H1 (cell line): ENCODE results near the gene PSORS1C1. TPM values are rescaled to one million over a fixed set of nuclear protein-coding genes. Genes with fewer than 3 reads are reported as not detected.

Source experiments
- CTCF ChIA-PET: fragments of 300-600 bp; sonication (Branson Sonifier 250); formaldehyde crosslinking; loops from one replicate; lab custom pipeline; 2021; ENCODE audit not compliant: partially characterized antibody; lab: Charles Lee
- POLR2A ChIA-PET: fragments of 300-600 bp; sonication (Branson Sonifier 250); formaldehyde crosslinking; loops from one replicate; lab custom pipeline; 2021; ENCODE audit warnings: inconsistent platforms; ENCODE audit not compliant: partially characterized antibody; lab: Charles Lee
- DNase-seq, 2 experiments: peaks; one replicate each; pipeline versions ENCODE4 v3.0.0 to v3.0.0-alpha.2; 2010 to 2022; ENCODE audit warnings: low spot score in 2 of 2, low read depth in 1 of 2, mixed read lengths in 1 of 2
- FAIRE-seq: peaks from 2 replicates; lab custom pipeline; 2011; peaks lifted over from hg19 to GRCh38; lab: Jason Lieb, UNC
- H2AFZ ChIP-seq: 2 replicates; pipeline ENCODE4 v1.8.1; 2012; ENCODE audit warnings: low read length, inconsistent platforms
- H2AK5ac ChIP-seq: 2 replicates; pipeline ENCODE4 v1.6.1; 2013; ENCODE audit warnings: low read depth, low read length
- H2BK120ac ChIP-seq: replicated peaks from 2 replicates; pipeline ENCODE3; 2013; ENCODE audit warnings: low read depth, low read length, inconsistent platforms
- H2BK12ac ChIP-seq: 2 replicates; pipeline ENCODE4 v1.6.1; 2013; ENCODE audit warnings: low read depth, low read length
- H2BK15ac ChIP-seq: 2 replicates; pipeline ENCODE4 v1.6.1; 2013; ENCODE audit warnings: low read length
- H2BK20ac ChIP-seq: 2 replicates; pipeline ENCODE4 v1.6.1; 2013; ENCODE audit warnings: low read length
- H2BK5ac ChIP-seq: 2 replicates; pipeline ENCODE4 v1.6.1; 2013; ENCODE audit warnings: low read depth, low read length
- H3K14ac ChIP-seq: 2 replicates; pipeline ENCODE4 v1.6.1; 2013; ENCODE audit warnings: inconsistent platforms; ENCODE audit not compliant: insufficient read length
- H3K18ac ChIP-seq: 2 replicates; pipeline ENCODE4 v1.6.1; 2013; ENCODE audit warnings: low read length; ENCODE audit errors: extremely low read depth
- H3K23ac ChIP-seq: 2 replicates; pipeline ENCODE4 v1.6.1; 2013; ENCODE audit warnings: inconsistent platforms; ENCODE audit not compliant: insufficient read length
- H3K23me2 ChIP-seq: 2 replicates; pipeline ENCODE4 v1.6.1; 2013; ENCODE audit warnings: low read depth, low read length
- H3K27ac ChIP-seq: 2 replicates; pipeline ENCODE4 v1.6.1; 2011; ENCODE audit warnings: low read depth, low read length, inconsistent platforms
- H3K27me3 ChIP-seq, 4 experiments: replicated peaks in 1 of 4; 1 replicate in 1 of 4; 2 replicates in 3 of 4; pipeline versions ENCODE4 v1.6.1 to v1.8.1; 2011 to 2013; ENCODE audit warnings: low read length in 3 of 4, mild to moderate bottlenecking in 3 of 4, inconsistent platforms in 2 of 4, mixed read lengths in 2 of 4, moderate library complexity in 1 of 4; ENCODE audit not compliant: control insufficient read depth in 3 of 4, insufficient read depth in 3 of 4; ENCODE audit errors: extremely low read depth in 1 of 4
- H3K36me3 ChIP-seq, 4 experiments: 2 replicates each; pipeline versions ENCODE4 v1.6.1 to v1.8.1; 2011 to 2013; ENCODE audit warnings: mild to moderate bottlenecking in 4 of 4, low read length in 3 of 4, moderate library complexity in 2 of 4, control low read depth in 1 of 4, inconsistent platforms in 1 of 4; ENCODE audit not compliant: insufficient read depth in 4 of 4, control insufficient read depth in 2 of 4
- H3K4ac ChIP-seq: replicated peaks from 2 replicates; pipeline ENCODE3; 2013; ENCODE audit warnings: low read length, low read depth, mixed read lengths, inconsistent platforms; ENCODE audit not compliant: insufficient read length
- H3K4me1 ChIP-seq, 4 experiments: replicated peaks in 1 of 4; 1 replicate in 1 of 4; 2 replicates in 3 of 4; pipeline versions ENCODE4 v1.6.1 to v1.8.1; 2011 to 2013; ENCODE audit warnings: low read length in 3 of 4, inconsistent platforms in 2 of 4, mixed read lengths in 1 of 4; ENCODE audit not compliant: insufficient read depth in 4 of 4, control insufficient read depth in 3 of 4
- H3K4me2 ChIP-seq, 2 experiments: 2 replicates each; pipeline versions ENCODE4 v1.6.1 to v1.8.1; 2011 to 2013; ENCODE audit warnings: low read depth in 2 of 2, low read length in 2 of 2, control low read depth in 1 of 2, inconsistent platforms in 1 of 2, mild to moderate bottlenecking in 1 of 2; ENCODE audit not compliant: insufficient read depth in 1 of 2
- H3K4me3 ChIP-seq, 4 experiments: fragments of 200-600, 300-600 bp in 1 of 4; sonication (generic), shearing (Covaris generic), sonication (Bioruptor Twin) in 1 of 4; 2 replicates each; pipeline versions ENCODE4 v1.5.1 to v1.8.1; 2011 to 2016; ENCODE audit warnings: low read length in 4 of 4, low read depth in 3 of 4, control low read depth in 2 of 4, inconsistent platforms in 2 of 4, mild to moderate bottlenecking in 2 of 4, mixed read lengths in 1 of 4, moderate library complexity in 1 of 4; ENCODE audit not compliant: insufficient read depth in 2 of 4; ENCODE audit errors: extremely low read depth in 1 of 4
- H3K56ac ChIP-seq: replicated peaks from 2 replicates; pipeline ENCODE3; 2013; ENCODE audit warnings: low read depth, mild to moderate bottlenecking, mixed read lengths, low read length, inconsistent platforms; ENCODE audit not compliant: insufficient read length
- H3K79me1 ChIP-seq: 2 replicates; pipeline ENCODE4 v1.6.1; 2013; ENCODE audit warnings: low read depth, low read length, control low read depth
- H3K79me2 ChIP-seq, 2 experiments: 2 replicates each; pipeline versions ENCODE4 v1.6.1 to v1.8.1; 2012 to 2013; ENCODE audit warnings: low read length in 2 of 2, mild to moderate bottlenecking in 2 of 2, inconsistent platforms in 1 of 2; ENCODE audit not compliant: insufficient read depth in 2 of 2, control insufficient read depth in 1 of 2
- H3K9ac ChIP-seq, 4 experiments: replicated peaks in 1 of 4; 1 replicate in 1 of 4; 2 replicates in 3 of 4; pipeline versions ENCODE4 v1.6.1 to v1.8.1; 2011 to 2013; ENCODE audit warnings: low read depth in 3 of 4, low read length in 3 of 4, control low read depth in 2 of 4, mild to moderate bottlenecking in 2 of 4, moderate library complexity in 2 of 4, inconsistent platforms in 1 of 4; ENCODE audit errors: extremely low read depth in 1 of 4
- H3K9me3 ChIP-seq, 2 experiments: 2 replicates each; pipeline versions ENCODE4 v1.6.1 to v1.8.1; 2012 to 2013; ENCODE audit warnings: mild to moderate bottlenecking in 2 of 2, moderate library complexity in 2 of 2, control low read depth in 1 of 2, inconsistent platforms in 1 of 2, low read depth in 1 of 2, low read length in 1 of 2, mixed read lengths in 1 of 2; ENCODE audit not compliant: insufficient read depth in 2 of 2
- H4K20me1 ChIP-seq, 2 experiments: replicated peaks in 1 of 2; 2 replicates each; pipeline versions ENCODE3 to v1.8.1; 2011 to 2013; ENCODE audit warnings: inconsistent platforms in 2 of 2, low read length in 2 of 2, mild to moderate bottlenecking in 1 of 2; ENCODE audit not compliant: insufficient read depth in 2 of 2, control insufficient read depth in 1 of 2
- H4K5ac ChIP-seq: 2 replicates; pipeline ENCODE4 v1.6.1; 2013; ENCODE audit warnings: low read length, low read depth, mixed read lengths, inconsistent platforms; ENCODE audit not compliant: insufficient read length
- H4K8ac ChIP-seq: 2 replicates; pipeline ENCODE4 v1.8.0; 2013; ENCODE audit warnings: mild to moderate bottlenecking, moderate library complexity, low read length, inconsistent platforms; ENCODE audit not compliant: insufficient read depth; ENCODE audit errors: extremely low read depth
- H4K91ac ChIP-seq: replicated peaks from 2 replicates; pipeline ENCODE3; 2013; ENCODE audit warnings: low read length, mixed read lengths, inconsistent platforms; ENCODE audit not compliant: insufficient read length
- GABPA ChIP-seq: IDR thresholded peaks from 2 replicates; pipeline ENCODE4 v1.6.1; 2011; ENCODE audit warnings: mild to moderate bottlenecking, low read length, moderate library complexity, borderline replicate concordance; ENCODE audit not compliant: insufficient read depth
- KDM1A ChIP-seq: fragments of 200-600, 300-600 bp; sonication (generic); IDR thresholded peaks from 2 replicates; pipeline ENCODE4 v1.7.1; 2016; ENCODE audit warnings: mild to moderate bottlenecking, low read length, borderline replicate concordance
- NANOG ChIP-seq: IDR thresholded peaks from 2 replicates; pipeline ENCODE4 v1.6.1; 2011; ENCODE audit warnings: low read length, low read depth, mild to moderate bottlenecking, inconsistent platforms; ENCODE audit not compliant: insufficient read depth, poor library complexity, severe bottlenecking
- WGBS, 2 experiments: shearing (Covaris generic) in 1 of 2; methylation state at CpG; one replicate each; pipeline versions ENCODE4 v1.1.6 to v1.1.7; 2013 to 2015; ENCODE audit warnings: low lambda C conversion rate in 2 of 2, mixed read lengths in 2 of 2, inconsistent platforms in 1 of 2, low coverage in 1 of 2, missing lambda C conversion rate in 1 of 2; ENCODE audit not compliant: insufficient replicate concordance in 2 of 2, insufficient coverage in 1 of 2, insufficient read length in 1 of 2; ENCODE audit errors: extremely low coverage in 1 of 2, missing lambda C conversion rate in 1 of 2; 5-methylcytosine and 5-hydroxymethylcytosine counted together
- polyA plus RNA-seq, 7 experiments: library from polyadenylated mRNA; depleted of rRNA in 3 of 7; stranded (reverse) in 5 of 7; unstranded in 2 of 7; fragments of >200 nt in 5 of 7; fragments of 200-250 nt in 2 of 7; gene quantifications; 1 replicate in 5 of 7; 2 replicates in 1 of 7; 4 replicates in 1 of 7; pipeline versions ENCODE4 v1.2.1 to v1.2.3, GENCODE V29; 2011 to 2013; ENCODE audit warnings: missing spikeins in 2 of 7, mixed read lengths in 2 of 7
- total RNA-seq: library from RNA; stranded (reverse); fragmentation: NEBNext Ultra II Directional; extraction: Animal tissue kit (Norgen Biotek cat#: 25700); gene quantifications from 2 replicates; pipeline ENCODE4 v1.2.1, GENCODE V29; 2021

Gene PSORS1C1
- total and polyA plus RNA-seq, 2 of the 8 experiments (the other 6 are each of a cell fraction or from before 2014, with no cell fraction given) = 0.12 to 0.52 TPM

DNA sequence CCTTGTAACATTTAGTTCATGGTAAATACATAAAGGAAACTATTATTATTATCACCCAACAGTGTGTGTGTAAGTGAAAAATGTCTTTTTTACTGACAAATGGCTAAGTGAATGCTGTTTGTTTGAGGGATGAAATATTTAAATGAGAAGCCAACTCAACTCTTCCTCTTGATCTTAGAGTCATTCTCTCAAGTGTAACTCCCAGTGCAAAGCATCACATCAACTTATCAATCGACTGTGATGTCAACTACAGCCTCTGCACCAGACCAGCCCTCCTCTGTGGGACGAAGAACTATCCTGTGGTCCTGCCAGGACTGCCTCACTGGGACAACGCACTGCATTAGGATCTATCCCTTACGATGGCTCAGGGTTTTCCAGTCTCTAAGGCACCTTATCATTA is 7.5 kb upstream of the PSORS1C1 start:
- H3K4ac ChIP-seq = no peak overlapping the region
- no peaks in the 10 kb centered on the region for H3K36me3 ChIP-seq
- WGBS, 2 experiments = 85% methylated on average over 3 of the region's 4 CpGs; no CpG with 5 or more reads in 1 of the 2 experiments
- H3K9me3 ChIP-seq = no peaks in the 10 kb centered on the region
- no peak overlapping the region for H2BK5ac ChIP-seq
- H4K8ac ChIP-seq = no peak overlapping the region
- H3K56ac ChIP-seq = no peak overlapping the region
- no peak overlapping the region for H3K27ac ChIP-seq
- no peak overlapping the region for H4K5ac ChIP-seq
- H3K18ac ChIP-seq = no peak overlapping the region
- H2AFZ ChIP-seq = no peak overlapping the region
- CTCF ChIA-PET = no interaction called here
- DNase-seq (no peak), FAIRE-seq (no peak)
- POLR2A ChIA-PET = no interaction called here
- no peak overlapping the region for H4K91ac ChIP-seq
- no peak overlapping the region for H2AK5ac ChIP-seq
- no peak overlapping the region for H3K4me2 ChIP-seq
- H2BK20ac ChIP-seq = no peak overlapping the region
- H3K14ac ChIP-seq = no peak overlapping the region
- peaks cover 0 to 11% (median 3%) of the 10 kb centered on the region in 4 experiments; a peak in 4 of 7 replicates for H3K4me1 ChIP-seq
- H3K27me3 ChIP-seq = peaks cover 0 to 7% (median 3%) of the 10 kb centered on the region in 4 experiments; a peak in 3 of 7 replicates
- H4K20me1 ChIP-seq = no peaks in the 10 kb centered on the region
- no peak overlapping the region for H2BK120ac ChIP-seq
- no peaks in the 10 kb centered on the region for H3K79me2 ChIP-seq
- no peak overlapping the region for H3K23ac ChIP-seq
- no peak overlapping the region for H3K9ac ChIP-seq
- no peak overlapping the region for H2BK12ac ChIP-seq
- no peaks in the 10 kb centered on the region for H3K79me1 ChIP-seq
- H3K23me2 ChIP-seq = no peaks in the 10 kb centered on the region
- no peak overlapping the region for H2BK15ac ChIP-seq
- H3K4me3 ChIP-seq = no peak overlapping the region
- TF ChIP-seq NANOG (no peak), KDM1A (no peak), GABPA (no peak)
